Uterus (tissue), 4 donors: Measurements from ENCODE around the gene ITFG1. TPM values are rescaled to one million over a fixed set of nuclear protein-coding genes. Genes with fewer than 3 reads are reported as not detected.

Experiments
- DNase-seq, 2 donors: peaks; one replicate each; pipeline ENCODE4 v3.0.0-alpha.2; 2019 to 2020
- H3K27ac ChIP-seq, 2 donors: fragments of 200-600 bp; sonication (generic); 1 replicate in 1 of 2; 2 replicates in 1 of 2; pipeline ENCODE4 v1.5.1; 2016 to 2018
- H3K27me3 ChIP-seq, 2 donors: fragments of 200-600 bp; sonication (generic); one replicate each; pipeline ENCODE4 v1.5.1; 2018 to 2019; ENCODE audit warnings: control low read depth in 1 of 2
- H3K36me3 ChIP-seq, 2 donors: fragments of 200-600 bp; sonication (generic); one replicate each; pipeline ENCODE4 v1.5.1; 2019; ENCODE audit warnings: control low read depth in 1 of 2
- H3K4me1 ChIP-seq, 2 donors: fragments of 200-600 bp; sonication (generic); one replicate each; pipeline ENCODE4 v1.5.1; 2018 to 2019; ENCODE audit warnings: control low read depth in 1 of 2
- H3K4me3 ChIP-seq, 2 donors: fragments of 200-600 bp; sonication (generic); 1 replicate in 1 of 2; 2 replicates in 1 of 2; pipeline ENCODE4 v1.5.1; 2018 to 2019; ENCODE audit warnings: mild to moderate bottlenecking in 1 of 2
- H3K9me3 ChIP-seq, 2 donors: fragments of 200-600 bp; sonication (generic); one replicate each; pipeline ENCODE4 v1.5.1; 2019; ENCODE audit warnings: control low read depth in 1 of 2
- POLR2A ChIP-seq, 2 donors: fragments of 450-650 bp; IDR thresholded peaks; one replicate each; pipeline ENCODE4 v1.6.1; 2016; ENCODE audit warnings: antibody characterized with exemption in 2 of 2, mild to moderate bottlenecking in 1 of 2, moderate library complexity in 1 of 2
- intact Hi-C: fragments of 100-400 bp; cut with DNase I; formaldehyde crosslinking; loops from one replicate; pipeline ENCODE4 v1.15.1; 2023; ENCODE audit warnings: low total_unique reads
- small RNA-seq: library from RNA; depleted of rRNA; stranded (forward); fragments of <200 nt; gene quantifications from one replicate; pipeline ENCODE3, GENCODE V24; 2016
- total RNA-seq, 4 donors: library from RNA; depleted of rRNA in 3 of 4; stranded (reverse); fragments of >200 nt in 3 of 4; gene quantifications; one replicate each; pipeline versions ENCODE4 v1.1.0 to v1.2.4, GENCODE V29; 2014 to 2023
- TF ChIP-seq, protein P1 (sequence below), 4 experiments: fragments of 200-600 bp in 2 of 4; fragments of 450-650 bp in 2 of 4; sonication (generic) in 2 of 4; IDR thresholded peaks; one replicate each; pipeline ENCODE4 v1.5.1; 2016 to 2019; ENCODE audit warnings: antibody characterized with exemption in 4 of 4, mild to moderate bottlenecking in 2 of 4, moderate library complexity in 1 of 4
- donor health status: DM: yes; HTN: yes; CAD: no.

ITFG1 gene
- total RNA-seq, 4 donors from 2014 or later, result 47.5 to 97.5 (median 67.2) TPM

DNA sequence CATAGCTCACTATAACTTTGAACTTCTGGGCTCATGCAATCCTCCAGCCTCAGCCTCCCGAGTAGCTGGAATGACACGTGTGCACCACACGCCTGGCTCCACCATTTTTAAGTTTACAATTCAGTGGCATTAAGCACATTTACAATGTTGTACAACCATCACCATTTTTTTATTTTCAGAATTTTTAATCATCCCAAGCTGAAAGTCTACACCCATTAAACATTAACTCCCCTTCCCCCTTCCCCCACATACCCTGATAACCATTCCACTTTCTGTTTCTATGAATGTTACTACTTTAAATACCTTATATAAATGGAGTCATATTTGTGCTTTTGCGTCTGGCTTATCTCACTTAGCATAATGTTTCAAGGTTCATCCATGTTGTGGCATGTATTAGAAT lies 335.1 kb downstream of the ITFG1 start:
- Histone ChIP-seq H3K27me3 (no peaks in the 10 kb centered on the region), H3K36me3 (no peaks in the 10 kb centered on the region), H3K4me3 (no peak overlapping the region), H3K4me1 (no peaks in the 10 kb centered on the region), H3K9me3 (no peaks in the 10 kb centered on the region), H3K27ac (no peak overlapping the region)
- no peak for TF ChIP-seq POLR2A (IDR thresholded peaks at IDR 0.05)
- TF ChIP-seq, protein P1, sequence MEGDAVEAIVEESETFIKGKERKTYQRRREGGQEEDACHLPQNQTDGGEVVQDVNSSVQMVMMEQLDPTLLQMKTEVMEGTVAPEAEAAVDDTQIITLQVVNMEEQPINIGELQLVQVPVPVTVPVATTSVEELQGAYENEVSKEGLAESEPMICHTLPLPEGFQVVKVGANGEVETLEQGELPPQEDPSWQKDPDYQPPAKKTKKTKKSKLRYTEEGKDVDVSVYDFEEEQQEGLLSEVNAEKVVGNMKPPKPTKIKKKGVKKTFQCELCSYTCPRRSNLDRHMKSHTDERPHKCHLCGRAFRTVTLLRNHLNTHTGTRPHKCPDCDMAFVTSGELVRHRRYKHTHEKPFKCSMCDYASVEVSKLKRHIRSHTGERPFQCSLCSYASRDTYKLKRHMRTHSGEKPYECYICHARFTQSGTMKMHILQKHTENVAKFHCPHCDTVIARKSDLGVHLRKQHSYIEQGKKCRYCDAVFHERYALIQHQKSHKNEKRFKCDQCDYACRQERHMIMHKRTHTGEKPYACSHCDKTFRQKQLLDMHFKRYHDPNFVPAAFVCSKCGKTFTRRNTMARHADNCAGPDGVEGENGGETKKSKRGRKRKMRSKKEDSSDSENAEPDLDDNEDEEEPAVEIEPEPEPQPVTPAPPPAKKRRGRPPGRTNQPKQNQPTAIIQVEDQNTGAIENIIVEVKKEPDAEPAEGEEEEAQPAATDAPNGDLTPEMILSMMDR (IDR thresholded peaks at IDR 0.05), result no peak
- no peak for DNase-seq
- intact Hi-C loops, result no loop called here

DNA sequence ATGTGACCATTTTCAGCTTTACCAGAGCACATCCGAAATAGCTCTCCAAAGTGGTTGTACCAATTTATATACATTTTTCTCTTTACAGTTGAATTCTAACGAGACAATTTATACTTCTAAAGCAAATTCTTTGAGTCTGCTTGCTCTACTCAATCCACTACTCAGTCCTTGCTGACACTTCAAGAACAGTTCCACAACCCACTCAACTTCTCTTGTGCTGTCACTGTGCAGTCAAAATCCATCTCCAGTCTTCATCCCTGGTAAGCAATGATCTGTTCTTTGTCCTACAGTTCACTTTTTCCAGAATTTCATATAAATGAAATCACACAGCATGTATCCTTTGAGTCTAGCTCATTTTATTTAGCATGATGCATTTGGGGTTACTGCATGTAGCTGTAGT lies 347.7 kb downstream of the ITFG1 start:
- Histone ChIP-seq H3K9me3 (no peaks in the 10 kb centered on the region), H3K36me3 (no peaks in the 10 kb centered on the region), H3K27me3 (no peaks in the 10 kb centered on the region), H3K4me3 (no peak overlapping the region), H3K4me1 (no peaks in the 10 kb centered on the region), H3K27ac (no peak overlapping the region)
- no peak for DNase-seq
- intact Hi-C loops, result no loop called here
- TF ChIP-seq, protein P1 (IDR thresholded peaks at IDR 0.05), result no peak
- TF ChIP-seq POLR2A (IDR thresholded peaks at IDR 0.05), result no peak

GRCh38 chr16:47110939-47111338 lies 349.9 kb downstream of the ITFG1 start:
- H3K4me3 ChIP-seq, result no peak overlapping the region
- no peak overlapping the region for H3K27ac ChIP-seq
- no peak for TF ChIP-seq POLR2A (IDR thresholded peaks at IDR 0.05)
- TF ChIP-seq, protein P1 (IDR thresholded peaks at IDR 0.05), result no peak
- intact Hi-C loops, result no loop called here
- no peaks in the 10 kb centered on the region for H3K36me3 ChIP-seq
- no peak for DNase-seq
- no peaks in the 10 kb centered on the region for H3K4me1 ChIP-seq
- no peaks in the 10 kb centered on the region for H3K27me3 ChIP-seq
- H3K9me3 ChIP-seq, result no peaks in the 10 kb centered on the region

DNA sequence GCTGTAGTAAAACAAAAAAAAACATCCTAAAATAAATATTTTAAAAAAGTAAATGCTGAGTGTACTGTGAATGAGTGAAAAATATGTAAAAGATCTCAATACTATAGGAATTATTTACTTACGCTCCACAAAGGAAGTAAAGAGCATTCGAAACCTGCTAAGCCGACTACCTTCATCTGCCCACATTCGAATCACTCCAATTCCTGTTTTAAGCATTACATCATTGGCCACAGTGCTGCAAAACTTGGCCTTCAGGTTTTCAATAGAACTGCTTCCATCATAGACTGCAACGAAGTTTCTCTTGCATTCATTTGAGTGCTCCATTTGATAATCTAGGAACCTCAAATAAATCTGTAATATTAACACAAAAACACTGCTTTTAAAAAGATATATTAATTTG lies 351.5 kb downstream of the ITFG1 start:
- no peaks in the 10 kb centered on the region for H3K36me3 ChIP-seq
- no peak for DNase-seq
- H3K4me3 ChIP-seq, result no peak overlapping the region
- H3K4me1 ChIP-seq, result no peaks in the 10 kb centered on the region
- H3K9me3 ChIP-seq, result no peaks in the 10 kb centered on the region
- H3K27ac ChIP-seq, result no peak overlapping the region
- H3K27me3 ChIP-seq, result no peaks in the 10 kb centered on the region
- no peak for TF ChIP-seq POLR2A (IDR thresholded peaks at IDR 0.05)
- TF ChIP-seq, protein P1 (IDR thresholded peaks at IDR 0.05), result no peak
- intact Hi-C loops, result no loop called here

Small RNA genes within 50 kb of the gene (small RNA-seq; reads per million reads assigned to genes)
- gene RF00019 (not detected), gene RNA5SP425 (not detected)

Other genes starting within 250 kb of the ITFG1 start
- 100 to 1,000 TPM in 2 of 4 donors, 10 to 100 TPM in 2; 62.0 to 164 (median 111) TPM for gene PHKB, start 268 bp upstream of the ITFG1 start, total RNA-seq